HL-60 (cell line): ENCODE results near the gene SERINC2.

Experiments
- DNase-seq, 2 experiments: peaks; one replicate each; pipeline ENCODE4 v3.0.0-alpha.2; 2010 to 2020; ENCODE audit warnings: low read depth in 1 of 2, low spot score in 1 of 2
- H3K27ac ChIP-seq: fragments of 250-450 bp; sonication (Bioruptor Pico); replicated peaks from 2 replicates; pipeline ENCODE4 v1.5.1; 2020; ENCODE audit warnings: mild to moderate bottlenecking, moderate library complexity
- H3K27me3 ChIP-seq: fragments of 250-450 bp; sonication (Bioruptor Pico); 2 replicates; pipeline ENCODE4 v1.5.1; 2021; ENCODE audit warnings: mild to moderate bottlenecking, moderate library complexity; ENCODE audit not compliant: insufficient read depth, poor library complexity, severe bottlenecking
- H3K4me3 ChIP-seq: replicated peaks from 2 replicates; pipeline ENCODE4 v1.5.1; 2011; ENCODE audit warnings: mild to moderate bottlenecking, control low read depth, low read length; ENCODE audit not compliant: insufficient read depth
- CTCF ChIP-seq: IDR thresholded peaks from one replicate; pipeline ENCODE4 v1.5.1; 2011; ENCODE audit warnings: low read length, control low read depth, inconsistent platforms; ENCODE audit not compliant: insufficient read depth
- GABPA ChIP-seq: IDR thresholded peaks from 2 replicates; pipeline ENCODE4 v1.6.1; 2012; ENCODE audit warnings: low read depth
- POLR2AphosphoS5 ChIP-seq: IDR thresholded peaks from 2 replicates; pipeline ENCODE4 v1.6.1; 2012; ENCODE audit warnings: low read depth
- REST ChIP-seq: IDR thresholded peaks from 2 replicates; pipeline ENCODE4 v1.6.1; 2012; ENCODE audit warnings: low read depth; ENCODE audit not compliant: insufficient replicate concordance
- SPI1 ChIP-seq: IDR thresholded peaks from 2 replicates; pipeline ENCODE4 v1.6.1; 2012; ENCODE audit warnings: low read depth, mild to moderate bottlenecking, borderline replicate concordance

SERINC2 gene

GRCh38 chr1:31390071-31390470 lies 22.9 kb upstream of the SERINC2 start:
- TF ChIP-seq POLR2AphosphoS5: no peak
- no peak for TF ChIP-seq CTCF
- TF ChIP-seq GABPA: no peak
- TF ChIP-seq SPI1: no peak
- TF ChIP-seq REST: no peak
- Histone ChIP-seq H3K27me3 (peaks cover 2% of the 10 kb centered on the region), H3K4me3 (no peak overlapping the region), H3K27ac (no peak overlapping the region)
- no peak for DNase-seq

GRCh38 chr1:31393463-31393862 lies 19.6 kb upstream of the SERINC2 start:
- no peak for DNase-seq
- TF ChIP-seq CTCF: no peak
- no peak for TF ChIP-seq POLR2AphosphoS5
- TF ChIP-seq GABPA: no peak
- TF ChIP-seq REST: no peak
- TF ChIP-seq SPI1: no peak
- H3K27ac ChIP-seq: no peak overlapping the region

GRCh38 chr1:31394584-31395193 lies 18.3 kb upstream of the SERINC2 start:
- Histone ChIP-seq H3K27me3 (no peaks in the 10 kb centered on the region), H3K4me3 (peak overlapping the region; percentile 52), H3K27ac (no peak overlapping the region)
- TF ChIP-seq POLR2AphosphoS5 (no peak), GABPA (no peak), SPI1 (peak; percentile 59; the same call in 1 of the 2 replicates), REST (peak; percentile 39), CTCF (peak; percentile 40)
- DNase-seq: peak; percentile 85 to 93

More at GRCh38 chr1:31393463-31393862, 19.6 kb upstream of the SERINC2 start:
- Histone ChIP-seq H3K4me3 (no peak overlapping the region), H3K27me3 (no peaks in the 10 kb centered on the region)
